Measurements from ENCODE around the gene MCTS1. TPM values are rescaled to one million over a fixed set of nuclear protein-coding genes. Genes with fewer than 3 reads are reported as not detected.

The MCTS1 gene
- total RNA-seq, 4 donors from 2014 or later, result 17.7 to 42.1 (median 26.8) TPM

DNA sequence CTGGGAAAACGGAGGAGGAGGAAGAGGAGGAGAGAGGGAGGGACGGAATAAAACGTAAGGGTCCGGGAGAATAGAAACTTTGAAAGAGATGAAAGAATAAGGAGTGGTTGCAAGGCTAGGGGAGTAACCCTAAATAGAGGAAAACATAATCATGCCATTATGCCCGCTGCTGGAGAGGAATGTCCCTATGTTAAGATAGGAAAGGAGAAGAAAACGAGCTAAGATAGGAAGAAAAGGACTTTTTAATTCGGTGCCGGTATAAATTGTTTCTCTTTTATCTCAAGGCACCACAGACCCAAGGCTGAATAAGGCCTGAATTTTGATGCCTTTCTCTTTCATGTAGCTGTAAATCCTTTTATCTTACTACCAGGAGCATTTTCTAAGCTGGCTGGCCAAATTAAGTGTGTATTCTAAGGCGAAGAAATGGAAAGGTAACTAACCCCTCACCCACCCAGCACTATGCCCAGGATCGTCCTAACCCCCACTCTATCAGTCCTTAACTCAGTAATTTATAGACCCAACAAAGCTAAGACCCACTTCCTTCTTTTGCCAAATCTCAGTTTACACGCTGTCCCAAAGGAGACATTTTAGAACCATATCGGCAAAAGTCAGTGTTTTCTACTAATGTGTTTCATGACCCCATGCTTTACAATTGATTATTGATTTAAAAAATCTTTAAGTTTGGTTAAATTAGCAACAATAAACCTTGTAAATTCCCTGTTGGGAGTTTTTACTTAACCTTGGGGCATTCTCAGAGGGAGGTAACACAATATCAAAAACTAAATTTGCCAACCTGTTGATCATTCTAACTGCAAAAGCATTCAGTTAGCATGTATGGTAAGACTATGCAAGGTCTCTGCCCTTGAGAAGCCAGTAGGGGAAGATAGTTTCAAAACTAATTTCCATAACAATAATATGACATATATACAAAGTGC is 42.0 kb upstream of the MCTS1 start:
- no peaks in the 10 kb centered on the region for H3K9me3 ChIP-seq
- H3K27me3 ChIP-seq, result no peaks in the 10 kb centered on the region
- peak overlapping the region; percentile 60 to 77 (median 74) for H3K4me3 ChIP-seq
- peak overlapping the region; percentile 89 to 100 (median 98) for H3K27ac ChIP-seq
- TF ChIP-seq, protein P1, sequence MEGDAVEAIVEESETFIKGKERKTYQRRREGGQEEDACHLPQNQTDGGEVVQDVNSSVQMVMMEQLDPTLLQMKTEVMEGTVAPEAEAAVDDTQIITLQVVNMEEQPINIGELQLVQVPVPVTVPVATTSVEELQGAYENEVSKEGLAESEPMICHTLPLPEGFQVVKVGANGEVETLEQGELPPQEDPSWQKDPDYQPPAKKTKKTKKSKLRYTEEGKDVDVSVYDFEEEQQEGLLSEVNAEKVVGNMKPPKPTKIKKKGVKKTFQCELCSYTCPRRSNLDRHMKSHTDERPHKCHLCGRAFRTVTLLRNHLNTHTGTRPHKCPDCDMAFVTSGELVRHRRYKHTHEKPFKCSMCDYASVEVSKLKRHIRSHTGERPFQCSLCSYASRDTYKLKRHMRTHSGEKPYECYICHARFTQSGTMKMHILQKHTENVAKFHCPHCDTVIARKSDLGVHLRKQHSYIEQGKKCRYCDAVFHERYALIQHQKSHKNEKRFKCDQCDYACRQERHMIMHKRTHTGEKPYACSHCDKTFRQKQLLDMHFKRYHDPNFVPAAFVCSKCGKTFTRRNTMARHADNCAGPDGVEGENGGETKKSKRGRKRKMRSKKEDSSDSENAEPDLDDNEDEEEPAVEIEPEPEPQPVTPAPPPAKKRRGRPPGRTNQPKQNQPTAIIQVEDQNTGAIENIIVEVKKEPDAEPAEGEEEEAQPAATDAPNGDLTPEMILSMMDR (IDR thresholded peaks at IDR 0.05), result no peak
- no peaks in the 10 kb centered on the region for H3K36me3 ChIP-seq
- DNase-seq, result no peak
- peaks cover 0 to 16% (median 0%) of the 10 kb centered on the region in 4 donors for H3K4me1 ChIP-seq

GRCh38 chrX:120562569-120562926 is 41.4 kb upstream of the MCTS1 start:
- Histone ChIP-seq H3K9me3 (no peaks in the 10 kb centered on the region), H3K27ac (peak overlapping the region in 1 of 4 donors; percentile 100), H3K36me3 (no peaks in the 10 kb centered on the region), H3K27me3 (no peaks in the 10 kb centered on the region), H3K4me1 (peaks cover 0 to 16% (median 0%) of the 10 kb centered on the region in 4 donors), H3K4me3 (no peak overlapping the region)
- no peak for TF ChIP-seq POLR2A (IDR thresholded peaks at IDR 0.05)
- TF ChIP-seq, protein P1 (IDR thresholded peaks at IDR 0.05), result no peak
- DNase-seq, result no peak

GRCh38 chrX:120564925-120565324 is 39.0 kb upstream of the MCTS1 start:
- TF ChIP-seq, protein P1 (IDR thresholded peaks at IDR 0.05), result no peak
- no peak for TF ChIP-seq POLR2A (IDR thresholded peaks at IDR 0.05)
- Histone ChIP-seq H3K9me3 (no peaks in the 10 kb centered on the region), H3K4me1 (peaks cover 0 to 16% (median 0%) of the 10 kb centered on the region in 4 donors), H3K27me3 (no peaks in the 10 kb centered on the region), H3K27ac (no peak overlapping the region), H3K36me3 (no peaks in the 10 kb centered on the region), H3K4me3 (no peak overlapping the region)
- DNase-seq, result no peak

- no peak overlapping the region for H3K27ac ChIP-seq
- no peak overlapping the region for H3K4me3 ChIP-seq
- no peaks in the 10 kb centered on the region for H3K36me3 ChIP-seq
Observed at GRCh38 chrX:120566817-120567216, 37.1 kb upstream of the MCTS1 start.

DNA sequence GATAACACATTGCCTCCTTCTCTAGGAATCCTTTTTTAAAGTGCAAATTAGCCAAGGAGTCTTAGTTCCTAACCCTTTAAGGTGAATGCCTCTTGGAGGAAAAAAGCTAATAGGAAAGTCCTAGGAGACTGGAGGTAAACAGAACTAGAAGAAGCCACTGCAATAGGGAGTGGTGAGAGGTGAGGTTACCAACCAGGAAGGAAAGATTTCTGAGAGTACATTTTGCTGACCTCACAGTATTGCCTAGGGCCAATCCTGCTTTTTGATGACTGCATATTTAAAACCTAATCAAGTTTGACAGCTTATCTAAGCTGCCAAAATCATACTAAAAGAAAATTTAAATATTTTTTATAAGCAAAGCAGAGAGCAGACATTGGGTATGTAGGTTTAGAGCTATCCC is 35.9 kb upstream of the MCTS1 start:
- Histone ChIP-seq H3K27me3 (no peaks in the 10 kb centered on the region), H3K9me3 (no peaks in the 10 kb centered on the region), H3K4me1 (peaks cover 0 to 3% (median 0%) of the 10 kb centered on the region in 4 donors), H3K36me3 (no peaks in the 10 kb centered on the region), H3K4me3 (no peak overlapping the region), H3K27ac (no peak overlapping the region)
- TF ChIP-seq POLR2A (IDR thresholded peaks at IDR 0.05), result no peak
- TF ChIP-seq, protein P1 (IDR thresholded peaks at IDR 0.05), result no peak
- no peak for DNase-seq

More at GRCh38 chrX:120566817-120567216, 37.1 kb upstream of the MCTS1 start:
- TF ChIP-seq, protein P1 (IDR thresholded peaks at IDR 0.05), result no peak
- no peak for TF ChIP-seq POLR2A (IDR thresholded peaks at IDR 0.05)
- Histone ChIP-seq H3K4me1 (peaks cover 0 to 16% (median 0%) of the 10 kb centered on the region in 4 donors), H3K9me3 (no peaks in the 10 kb centered on the region), H3K27me3 (no peaks in the 10 kb centered on the region)
- no peak for DNase-seq

Data from Peyer's patch (tissue), 4 donors.